ENCODE measurements around the gene EMC7. TPM values are rescaled to one million over a fixed set of nuclear protein-coding genes. Genes with fewer than 3 reads are reported as not detected.

Gene EMC7
- total and polyA plus RNA-seq, 2 of the 13 experiments (the other 11 are each of a cell fraction or from before 2014, with no cell fraction given), result 46.8 to 113 TPM

DNA sequence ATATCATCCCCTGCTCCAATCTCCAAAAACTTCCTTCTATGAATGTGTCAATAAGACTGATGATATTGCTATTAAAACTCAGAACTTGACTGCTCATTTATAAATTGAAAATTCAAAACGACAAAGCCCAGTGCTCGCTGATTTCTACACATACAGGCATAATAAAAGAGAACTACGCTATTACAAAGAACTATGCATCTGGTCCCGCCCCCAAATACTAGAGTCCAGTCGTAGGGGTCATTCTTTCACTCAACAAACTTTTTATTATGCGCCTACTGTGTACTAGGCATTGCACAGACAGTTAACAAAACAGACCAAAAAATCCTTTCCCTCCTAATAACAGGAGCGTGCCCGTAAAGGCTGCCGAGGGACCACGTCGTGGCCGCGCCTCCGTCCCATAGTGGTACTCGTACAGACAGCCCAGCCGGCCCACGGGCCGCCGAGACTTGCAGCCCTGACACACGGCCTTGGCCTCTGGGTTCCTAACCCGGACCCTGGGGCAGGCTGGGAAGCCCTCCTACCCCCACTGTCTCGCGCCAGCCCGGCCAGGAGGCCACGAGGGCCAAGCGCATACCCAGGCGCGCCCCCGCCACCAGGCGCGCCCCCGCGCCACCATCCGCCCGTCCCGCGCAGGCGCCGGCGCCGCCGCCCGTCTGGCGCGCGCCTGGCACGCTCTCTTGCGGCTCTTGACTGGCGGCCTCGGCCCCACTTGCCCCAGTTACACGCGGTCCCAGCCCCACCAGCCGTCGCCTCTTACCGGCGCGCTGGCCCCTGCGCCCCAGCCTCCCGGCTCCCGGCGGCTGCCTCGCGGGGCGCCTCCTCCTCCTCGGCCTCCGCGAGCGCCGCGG lies 63.4 kb downstream of the EMC7 start (continued):
- TF ChIP-seq, protein P1, sequence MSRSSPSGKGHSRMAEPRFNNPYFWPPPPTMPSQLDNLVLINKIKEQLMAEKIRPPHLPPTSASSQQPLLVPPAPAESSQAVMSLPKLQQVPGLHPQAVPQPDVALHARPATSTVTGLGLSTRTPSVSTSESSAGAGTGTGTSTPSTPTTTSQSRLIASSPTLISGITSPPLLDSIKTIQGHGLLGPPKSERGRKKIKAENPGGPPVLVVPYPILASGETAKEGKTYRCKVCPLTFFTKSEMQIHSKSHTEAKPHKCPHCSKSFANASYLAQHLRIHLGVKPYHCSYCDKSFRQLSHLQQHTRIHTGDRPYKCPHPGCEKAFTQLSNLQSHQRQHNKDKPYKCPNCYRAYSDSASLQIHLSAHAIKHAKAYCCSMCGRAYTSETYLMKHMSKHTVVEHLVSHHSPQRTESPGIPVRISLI (CRISPR knock-in tag; IDR thresholded peaks at IDR 0.05; ENCODE audit: borderline replicate concordance), result no peak
- TF ChIP-seq CENPT (CRISPR knock-in tag; IDR thresholded peaks at IDR 0.05; ENCODE audit: low read depth) (no peak), WIZ (CRISPR knock-in tag; IDR thresholded peaks at IDR 0.05) (no peak), ZNF83 (CRISPR knock-in tag; IDR thresholded peaks at IDR 0.05; ENCODE audit: borderline replicate concordance) (no peak), PCBP2 (optimal IDR thresholded peaks at IDR 0.05; ENCODE audit: low read depth, low read length, poor library complexity, severe bottlenecking) (no peak), TAF15 (IDR thresholded peaks at IDR 0.05; ENCODE audit: low read depth, low read length, poor library complexity, severe bottlenecking) (no peak), HMGA1 (CRISPR knock-in tag; conservative IDR thresholded peaks at IDR 0.05) (no peak), KAT2B (IDR thresholded peaks at IDR 0.05; ENCODE audit: borderline replicate concordance, low read depth, low read length) (no peak), ZNF343 (CRISPR knock-in tag; IDR thresholded peaks at IDR 0.05) (no peak), ZNF674 (CRISPR knock-in tag; IDR thresholded peaks at IDR 0.05; ENCODE audit: low read depth) (no peak), FOXA3 (CRISPR knock-in tag; IDR thresholded peaks at IDR 0.05) (no peak), TOE1 (CRISPR knock-in tag; IDR thresholded peaks at IDR 0.05) (no peak), GTF2F1 (IDR thresholded peaks at IDR 0.05; ENCODE audit: low read length) (no peak), AGO1 (IDR thresholded peaks at IDR 0.05; ENCODE audit: low read depth, low read length, poor library complexity, severe bottlenecking) (no peak), ZNF879 (CRISPR knock-in tag; IDR thresholded peaks at IDR 0.05) (no peak), ZNF7 (CRISPR knock-in tag; IDR thresholded peaks at IDR 0.05) (no peak), ZNF451 (CRISPR knock-in tag; IDR thresholded peaks at IDR 0.05) (peak; percentile 78), RXRB (CRISPR knock-in tag; IDR thresholded peaks at IDR 0.05; ENCODE audit: borderline replicate concordance) (peak; percentile 42; the same call in 1 of the 2 replicates), AKNA (CRISPR knock-in tag; IDR thresholded peaks at IDR 0.05; ENCODE audit: borderline replicate concordance) (no peak)
- TF ChIP-seq, protein P2, sequence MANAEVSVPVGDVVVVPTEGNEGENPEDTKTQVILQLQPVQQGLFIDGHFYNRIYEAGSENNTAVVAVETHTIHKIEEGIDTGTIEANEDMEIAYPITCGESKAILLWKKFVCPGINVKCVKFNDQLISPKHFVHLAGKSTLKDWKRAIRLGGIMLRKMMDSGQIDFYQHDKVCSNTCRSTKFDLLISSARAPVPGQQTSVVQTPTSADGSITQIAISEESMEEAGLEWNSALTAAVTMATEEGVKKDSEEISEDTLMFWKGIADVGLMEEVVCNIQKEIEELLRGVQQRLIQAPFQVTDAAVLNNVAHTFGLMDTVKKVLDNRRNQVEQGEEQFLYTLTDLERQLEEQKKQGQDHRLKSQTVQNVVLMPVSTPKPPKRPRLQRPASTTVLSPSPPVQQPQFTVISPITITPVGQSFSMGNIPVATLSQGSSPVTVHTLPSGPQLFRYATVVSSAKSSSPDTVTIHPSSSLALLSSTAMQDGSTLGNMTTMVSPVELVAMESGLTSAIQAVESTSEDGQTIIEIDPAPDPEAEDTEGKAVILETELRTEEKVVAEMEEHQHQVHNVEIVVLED (CRISPR knock-in tag; IDR thresholded peaks at IDR 0.05; ENCODE audit: borderline replicate concordance), result no peak; the same call in 1 of the 2 replicates

Data from HepG2 (cell line).